Measurements from ENCODE around the gene NTHL1.

The NTHL1 gene

DNA sequence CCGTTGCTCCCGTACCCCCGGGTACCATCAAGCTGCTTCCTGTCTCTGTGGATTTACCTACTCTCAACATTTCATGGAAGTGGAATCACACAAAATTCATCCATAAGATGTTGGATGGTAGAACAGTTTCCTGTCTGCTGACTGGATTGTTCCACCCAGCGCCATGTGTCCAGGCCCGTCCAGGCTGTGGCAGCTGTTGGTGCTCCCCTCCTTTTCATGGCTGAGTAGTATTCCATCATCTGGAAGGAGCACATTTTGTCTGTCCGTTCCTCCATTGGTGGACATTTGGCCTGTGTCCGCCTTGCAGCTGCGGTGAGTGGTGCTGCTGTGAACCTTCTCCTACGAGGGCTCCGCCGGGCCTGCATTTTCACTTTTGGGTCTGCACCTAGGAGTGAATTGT is 18.5 kb upstream of the NTHL1 start:
- DNase-seq (ENCODE audit: low read depth in 1 of 2, low spot score in 1 of 2), result no peak

DNA sequence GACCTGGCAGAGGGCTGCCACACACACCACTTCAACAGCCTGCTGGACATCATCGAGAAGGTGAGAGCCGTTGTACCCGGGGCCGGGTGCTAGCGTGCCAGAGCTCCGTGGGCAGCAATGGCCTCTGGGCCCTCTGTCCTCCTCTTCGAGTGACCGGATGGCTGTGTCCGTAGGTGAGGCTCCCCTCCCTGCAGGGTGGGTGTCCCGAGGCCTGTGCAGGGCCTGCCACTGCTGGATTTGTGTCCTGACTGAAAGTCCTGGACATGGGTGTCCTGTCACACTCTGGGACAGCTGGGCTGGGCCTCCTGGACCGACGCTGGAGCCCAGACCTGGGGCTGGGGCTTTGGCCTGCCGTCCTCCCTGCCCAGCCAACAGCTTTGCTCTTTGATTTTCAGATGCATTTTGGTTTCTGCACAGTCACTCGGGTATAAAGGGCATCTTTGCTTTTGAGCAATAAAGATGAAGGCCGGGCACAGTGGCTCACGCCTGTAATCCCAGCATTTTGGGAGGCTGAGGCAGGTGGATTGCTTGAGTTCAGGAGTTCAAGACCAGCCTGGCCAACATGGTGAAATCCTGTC is 16.8 kb upstream of the NTHL1 start:
- no peak for DNase-seq (ENCODE audit: low read depth in 1 of 2, low spot score in 1 of 2)

DNA sequence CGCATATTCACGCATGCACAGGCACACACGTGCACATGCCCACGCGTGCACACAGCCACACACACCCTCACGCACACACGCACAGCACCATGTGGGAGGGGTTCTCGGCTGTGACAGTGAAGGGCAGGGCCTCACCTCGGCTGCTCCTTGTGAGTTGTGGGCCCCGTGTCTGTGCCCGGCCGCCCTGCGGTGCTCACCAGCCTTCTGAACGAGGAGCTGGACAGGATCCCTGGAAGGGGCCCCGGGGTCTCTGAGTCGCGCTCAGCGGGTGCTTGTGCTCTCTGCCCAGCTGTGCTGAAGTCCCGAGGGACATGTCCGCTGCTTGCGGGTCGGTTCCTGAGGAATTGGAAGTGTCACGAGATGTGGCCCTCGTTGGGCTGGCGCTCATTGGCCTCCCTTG is 16.2 kb upstream of the NTHL1 start:
- DNase-seq (ENCODE audit: low read depth in 1 of 2, low spot score in 1 of 2), result no peak

DNA sequence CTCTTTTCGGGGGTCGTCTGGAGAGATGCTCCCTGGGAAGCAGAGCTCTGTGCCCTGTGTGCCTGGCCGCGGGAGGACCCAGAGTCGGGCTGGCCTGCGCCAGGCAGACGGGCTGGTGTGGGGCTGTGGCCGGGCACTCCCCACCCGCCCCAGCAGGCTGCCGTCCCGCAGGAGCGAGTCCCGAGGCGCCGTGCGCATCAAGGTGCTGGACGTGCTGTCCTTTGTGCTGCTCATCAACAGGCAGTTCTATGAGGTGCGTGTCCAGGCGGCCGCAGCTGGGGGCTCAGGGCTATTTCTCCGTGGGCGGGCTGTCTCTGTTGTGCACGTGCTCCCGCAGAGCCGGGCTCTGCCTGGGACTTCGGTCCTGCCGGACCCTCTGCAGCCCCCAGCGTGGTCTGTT is 15.2 kb upstream of the NTHL1 start:
- DNase-seq (ENCODE audit: low read depth in 1 of 2, low spot score in 1 of 2), result no peak

DNA sequence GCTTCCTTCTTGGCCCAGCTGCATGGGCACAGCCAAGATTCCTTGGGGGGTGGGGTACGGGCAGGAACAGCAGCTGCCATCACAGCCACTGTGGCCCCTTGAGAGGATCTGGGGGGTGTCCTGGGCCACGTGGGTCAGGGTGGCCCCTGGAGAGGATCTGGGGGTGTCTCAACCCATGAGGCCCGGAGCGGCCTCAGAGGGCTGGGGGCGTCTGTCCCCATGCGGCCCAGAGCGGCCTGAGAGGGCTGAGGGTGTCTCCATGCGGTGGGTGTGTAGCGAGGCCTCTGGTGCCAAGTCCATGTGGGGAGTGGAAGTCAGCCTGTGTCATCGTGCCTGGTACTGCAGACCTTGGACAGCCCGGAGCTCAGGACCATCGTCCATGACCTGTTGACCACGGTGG is 13.9 kb upstream of the NTHL1 start:
- no peak for DNase-seq (ENCODE audit: low read depth in 1 of 2, low spot score in 1 of 2)

DNA sequence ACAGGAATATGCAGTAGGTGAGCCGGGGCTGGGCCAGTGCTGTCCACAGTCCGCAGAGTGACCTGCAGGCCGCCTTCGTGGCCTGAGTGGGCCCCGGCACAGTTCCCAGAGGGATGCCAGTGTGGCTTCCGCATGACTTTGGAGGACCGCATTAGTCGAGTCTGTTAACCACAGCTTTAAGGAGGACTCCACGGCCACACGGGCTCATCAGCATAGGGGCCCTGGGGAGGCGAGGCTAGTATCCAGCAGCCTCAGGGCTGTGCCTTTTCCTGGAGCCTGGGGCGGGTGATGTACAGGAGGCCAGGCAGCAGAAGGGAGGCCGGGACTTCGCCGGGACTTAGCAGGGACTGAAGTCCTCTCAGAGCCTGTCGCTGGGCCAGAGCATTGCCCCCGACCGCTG is 13.4 kb upstream of the NTHL1 start:
- no peak for DNase-seq (ENCODE audit: low read depth in 1 of 2, low spot score in 1 of 2)

DNA sequence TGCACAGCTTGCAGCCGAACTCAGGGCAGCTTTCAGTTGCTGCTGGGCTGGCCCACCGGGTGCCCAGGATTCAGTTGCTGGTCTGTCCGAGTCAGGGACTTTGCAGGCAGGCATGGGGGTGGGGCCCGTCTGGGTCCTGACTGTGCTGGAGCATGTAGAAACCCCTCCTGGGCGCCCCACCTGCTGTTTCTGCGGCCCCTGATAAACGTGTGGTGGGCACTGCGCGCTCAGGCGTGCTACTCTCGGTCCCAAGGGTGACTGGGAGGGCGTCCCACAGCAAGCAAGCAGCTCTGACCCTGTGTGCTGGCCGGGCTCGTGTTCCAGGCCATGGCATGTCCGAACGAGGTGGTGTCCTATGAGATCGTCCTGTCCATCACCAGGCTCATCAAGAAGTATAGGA is 12.7 kb upstream of the NTHL1 start:
- no peak for DNase-seq (ENCODE audit: low read depth in 1 of 2, low spot score in 1 of 2)

DNA sequence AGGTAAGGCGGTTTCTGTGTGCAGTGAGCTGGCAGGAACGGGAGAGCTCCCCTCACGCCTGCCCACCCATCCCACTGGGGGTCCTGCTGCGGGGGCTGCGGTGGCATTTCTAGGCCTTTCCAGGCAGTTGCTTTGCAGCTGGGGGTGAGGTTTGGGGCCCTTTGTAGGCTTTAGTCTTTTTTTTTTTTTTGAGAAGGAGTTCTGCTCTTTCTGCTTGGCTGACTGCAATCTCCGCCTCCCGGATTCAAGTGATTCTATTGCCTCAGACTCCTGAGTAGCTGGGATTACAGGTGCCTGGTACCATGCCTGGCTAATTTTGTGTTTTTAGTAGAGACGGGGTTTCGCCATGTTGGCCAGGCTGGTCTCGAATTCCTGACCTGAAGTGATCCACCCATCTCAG is 11.2 kb upstream of the NTHL1 start:
- no peak for DNase-seq (ENCODE audit: low read depth in 1 of 2, low spot score in 1 of 2)

DNA sequence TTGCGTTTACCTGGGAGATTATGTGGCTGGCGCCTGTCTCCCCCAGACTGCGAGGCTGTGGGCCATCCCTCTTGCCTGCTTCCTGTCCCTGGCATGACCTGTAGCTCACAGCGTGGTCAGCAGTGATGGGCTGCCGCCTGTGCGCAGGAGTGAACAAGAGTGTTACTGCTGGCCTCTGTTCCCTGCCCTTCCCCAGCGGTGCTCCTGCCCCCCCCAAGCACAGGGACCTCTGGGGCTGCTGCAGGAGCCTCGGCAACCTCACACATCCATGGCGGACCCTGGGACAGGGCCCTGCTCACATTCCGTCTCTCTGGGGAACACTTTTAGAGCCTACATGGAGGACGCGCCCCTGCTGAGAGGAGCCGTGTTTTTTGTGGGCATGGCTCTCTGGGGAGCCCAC is 10.8 kb upstream of the NTHL1 start:
- DNase-seq (ENCODE audit: low read depth in 1 of 2, low spot score in 1 of 2), result no peak

DNA sequence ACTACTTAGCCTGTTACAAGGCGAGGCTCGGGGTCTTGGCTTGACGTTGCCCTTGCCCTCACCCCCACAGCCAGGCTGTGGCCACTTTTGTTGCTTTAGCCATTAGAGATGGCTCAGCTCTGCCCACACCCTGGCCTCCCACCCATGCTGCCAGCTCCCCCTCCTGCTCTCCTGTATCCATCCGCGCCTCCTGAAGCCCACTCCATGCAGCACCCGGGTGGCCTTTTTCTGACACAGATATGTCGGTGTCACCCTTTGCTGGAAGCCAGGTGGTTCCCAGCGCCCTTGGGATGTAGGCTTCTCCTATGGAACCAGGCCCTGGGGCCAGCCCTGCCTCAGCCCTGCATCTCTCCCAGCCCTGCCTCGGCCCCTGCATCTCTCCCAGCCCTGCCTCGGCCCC is 9.8 kb upstream of the NTHL1 start:
- DNase-seq (ENCODE audit: low read depth in 1 of 2, low spot score in 1 of 2), result no peak

DNA sequence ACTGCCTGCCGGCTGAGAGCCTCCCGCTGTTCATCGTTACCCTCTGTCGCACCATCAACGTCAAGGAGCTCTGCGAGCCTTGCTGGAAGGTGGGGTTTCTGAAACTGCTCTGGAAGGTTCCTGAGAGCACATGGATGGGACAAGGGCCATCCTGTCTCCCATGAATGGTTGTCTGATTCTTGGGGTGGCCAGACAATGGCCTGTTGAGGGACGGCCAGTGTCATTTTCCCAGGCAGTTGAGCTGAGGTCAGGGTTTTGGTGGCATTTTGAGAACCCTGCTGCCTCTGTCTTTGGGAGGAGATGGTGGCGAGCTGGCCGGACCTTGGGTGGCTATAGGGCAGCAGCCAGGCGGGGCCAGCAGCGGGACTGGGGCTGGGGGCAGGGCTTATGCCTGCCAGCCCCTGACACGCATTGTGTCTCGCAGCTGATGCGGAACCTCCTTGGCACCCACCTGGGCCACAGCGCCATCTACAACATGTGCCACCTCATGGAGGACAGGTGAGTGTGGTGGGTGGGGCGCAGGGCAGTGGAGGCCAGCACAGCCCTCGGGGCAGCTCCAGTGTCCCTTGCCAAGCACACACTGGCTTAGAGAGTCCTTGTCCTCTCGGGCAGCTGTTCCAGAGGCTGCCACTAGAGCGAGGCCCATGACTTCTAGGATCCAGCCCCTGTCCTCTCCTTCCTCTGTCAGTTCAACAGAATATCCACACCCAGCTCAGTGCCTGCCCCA is 9.2 kb upstream of the NTHL1 start:
- no peak for DNase-seq (ENCODE audit: low read depth in 1 of 2, low spot score in 1 of 2)

DNA sequence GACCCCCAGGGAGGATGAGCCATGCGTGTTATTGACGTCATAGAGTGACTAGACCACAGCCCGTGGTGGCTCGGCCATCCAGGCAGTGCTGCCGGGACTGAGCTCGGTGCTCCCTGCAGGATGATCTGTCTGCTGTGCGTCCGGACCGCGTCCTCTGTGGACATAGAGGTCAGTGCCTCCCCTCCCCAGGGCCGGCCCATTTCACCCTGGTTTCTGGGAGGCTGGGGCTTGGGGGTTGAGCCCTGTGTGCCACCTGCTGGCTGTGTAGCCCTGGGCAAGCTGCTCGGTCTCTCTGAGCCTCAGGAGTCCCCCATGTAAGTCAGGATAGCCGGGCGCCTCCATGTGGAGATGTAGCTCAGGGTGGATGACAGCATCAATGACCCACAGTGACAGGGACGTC is 8.4 kb upstream of the NTHL1 start:
- DNase-seq (ENCODE audit: low read depth in 1 of 2, low spot score in 1 of 2), result no peak

DNA sequence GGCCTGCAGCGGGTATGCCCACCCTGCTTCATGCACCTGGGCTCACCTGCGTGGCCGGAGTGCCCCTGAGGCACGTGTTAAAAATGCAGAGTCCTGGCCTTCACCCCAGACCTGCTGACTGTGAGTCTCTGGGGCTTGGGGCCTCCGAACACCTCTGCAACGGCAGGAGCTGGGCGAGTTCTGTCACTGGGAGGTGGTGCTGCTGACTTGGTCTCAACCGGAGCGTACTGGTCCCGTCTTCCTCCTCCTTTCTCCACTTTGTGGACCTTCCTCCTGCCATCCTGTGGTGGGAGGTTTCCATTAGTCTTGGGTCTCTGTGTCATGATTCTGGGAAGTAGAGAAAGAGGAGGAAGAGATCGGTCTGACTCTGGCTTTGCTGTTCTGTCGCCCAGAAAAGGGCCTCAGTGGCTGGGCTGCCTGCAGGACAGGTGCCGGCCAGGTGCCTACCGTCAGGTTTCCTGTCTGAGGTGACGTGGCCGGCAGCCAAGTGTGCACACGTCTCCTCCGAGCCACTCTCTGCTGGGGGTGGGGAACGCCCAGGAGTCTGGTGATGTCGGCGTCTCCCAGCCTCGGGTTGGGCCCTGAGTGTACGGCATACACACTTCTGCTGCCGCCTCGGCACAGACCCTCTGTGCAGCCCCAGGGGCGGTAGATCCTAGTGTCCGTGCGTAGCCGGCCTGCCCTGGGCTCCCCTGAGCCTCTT is 7.1 kb upstream of the NTHL1 start:
- no peak for DNase-seq (ENCODE audit: low read depth in 1 of 2, low spot score in 1 of 2)

DNA sequence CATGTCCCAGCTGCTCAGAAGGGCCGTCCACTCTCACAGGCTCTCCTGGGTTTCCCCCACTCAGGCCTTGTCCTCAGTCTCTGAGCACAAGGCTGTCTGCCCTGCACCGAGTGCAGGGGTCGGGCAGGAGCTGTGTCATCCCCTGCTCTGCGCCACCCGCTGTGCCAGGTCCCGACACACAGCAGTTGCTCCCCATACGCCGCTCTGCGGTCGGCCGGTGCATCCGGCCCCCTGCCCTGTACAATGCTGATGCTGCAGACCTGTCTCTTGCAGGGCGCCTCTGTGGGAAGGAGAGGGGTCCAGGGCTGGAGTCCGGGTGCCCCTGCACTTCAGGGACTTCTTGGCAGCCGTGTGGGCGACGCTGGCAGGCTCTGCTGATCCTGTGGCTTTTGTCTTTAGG is 6.3 kb upstream of the NTHL1 start:
- no peak for DNase-seq (ENCODE audit: low read depth in 1 of 2, low spot score in 1 of 2)

DNA sequence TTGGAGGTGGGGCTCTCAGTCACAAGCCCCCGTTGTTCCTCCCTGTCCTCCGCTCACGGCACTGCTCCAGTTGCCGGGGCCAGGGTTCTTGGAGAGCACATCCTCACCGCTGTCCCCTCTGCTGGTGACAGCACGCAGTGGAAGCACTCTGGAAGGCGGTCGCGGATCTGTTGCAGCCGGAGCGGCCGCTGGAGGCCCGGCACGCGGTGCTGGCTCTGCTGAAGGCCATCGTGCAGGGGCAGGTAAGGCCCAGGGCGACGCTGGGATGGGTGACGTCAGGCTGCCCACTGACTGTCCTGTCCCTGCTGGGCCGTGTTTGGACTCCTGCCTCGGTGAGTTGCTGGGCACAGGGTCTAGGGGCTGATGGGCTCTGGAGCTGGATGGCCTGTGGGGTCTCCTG is 5.6 kb upstream of the NTHL1 start:
- no peak for DNase-seq (ENCODE audit: low read depth in 1 of 2, low spot score in 1 of 2)

DNA sequence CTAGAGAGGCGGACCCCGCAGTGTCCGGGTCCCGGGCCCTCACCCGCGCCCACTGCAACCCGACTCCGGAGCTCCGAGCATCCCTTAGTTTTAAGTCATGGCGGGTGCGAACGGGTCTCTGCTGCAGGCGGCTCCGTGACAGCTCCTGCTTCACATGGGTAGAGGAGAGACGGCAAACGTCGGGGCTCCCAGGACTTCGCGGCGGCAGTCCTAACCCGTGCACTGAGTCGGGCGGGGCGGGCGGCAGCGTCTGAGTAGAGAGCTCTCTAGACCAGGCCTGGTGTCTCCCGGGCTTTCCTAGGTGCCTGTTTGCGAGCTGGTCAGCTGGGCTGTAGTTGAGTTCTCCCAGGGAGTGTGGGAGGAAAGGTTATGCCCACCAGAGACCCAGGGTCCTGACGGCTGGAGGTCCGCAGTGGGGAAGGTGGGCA is 496 bp upstream of the NTHL1 start:
- no peak for DNase-seq (ENCODE audit: low read depth in 1 of 2, low spot score in 1 of 2)

DNA sequence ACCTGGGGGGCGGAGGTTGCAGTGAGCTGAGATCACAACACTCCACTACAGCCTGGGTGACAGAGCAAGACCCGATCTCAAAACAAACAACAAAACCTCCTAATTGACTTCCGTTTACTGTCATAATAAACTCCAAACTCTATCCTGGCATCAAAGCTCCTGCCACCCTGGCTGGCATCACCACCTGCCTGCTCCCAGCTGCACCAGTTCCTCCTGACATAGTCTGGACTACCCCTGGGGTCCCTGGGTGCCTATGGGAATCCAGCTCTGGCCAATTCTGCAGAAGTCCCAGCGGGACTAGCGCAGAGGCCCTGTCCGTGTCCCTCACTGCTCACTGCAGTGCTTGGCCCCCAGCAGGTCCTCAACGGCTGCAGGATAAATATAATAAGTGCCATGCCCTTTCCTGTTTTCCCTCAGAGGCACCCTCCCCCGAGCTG is 723 bp downstream of the NTHL1 start:
- no peak for DNase-seq (ENCODE audit: low read depth in 1 of 2, low spot score in 1 of 2)

DNA sequence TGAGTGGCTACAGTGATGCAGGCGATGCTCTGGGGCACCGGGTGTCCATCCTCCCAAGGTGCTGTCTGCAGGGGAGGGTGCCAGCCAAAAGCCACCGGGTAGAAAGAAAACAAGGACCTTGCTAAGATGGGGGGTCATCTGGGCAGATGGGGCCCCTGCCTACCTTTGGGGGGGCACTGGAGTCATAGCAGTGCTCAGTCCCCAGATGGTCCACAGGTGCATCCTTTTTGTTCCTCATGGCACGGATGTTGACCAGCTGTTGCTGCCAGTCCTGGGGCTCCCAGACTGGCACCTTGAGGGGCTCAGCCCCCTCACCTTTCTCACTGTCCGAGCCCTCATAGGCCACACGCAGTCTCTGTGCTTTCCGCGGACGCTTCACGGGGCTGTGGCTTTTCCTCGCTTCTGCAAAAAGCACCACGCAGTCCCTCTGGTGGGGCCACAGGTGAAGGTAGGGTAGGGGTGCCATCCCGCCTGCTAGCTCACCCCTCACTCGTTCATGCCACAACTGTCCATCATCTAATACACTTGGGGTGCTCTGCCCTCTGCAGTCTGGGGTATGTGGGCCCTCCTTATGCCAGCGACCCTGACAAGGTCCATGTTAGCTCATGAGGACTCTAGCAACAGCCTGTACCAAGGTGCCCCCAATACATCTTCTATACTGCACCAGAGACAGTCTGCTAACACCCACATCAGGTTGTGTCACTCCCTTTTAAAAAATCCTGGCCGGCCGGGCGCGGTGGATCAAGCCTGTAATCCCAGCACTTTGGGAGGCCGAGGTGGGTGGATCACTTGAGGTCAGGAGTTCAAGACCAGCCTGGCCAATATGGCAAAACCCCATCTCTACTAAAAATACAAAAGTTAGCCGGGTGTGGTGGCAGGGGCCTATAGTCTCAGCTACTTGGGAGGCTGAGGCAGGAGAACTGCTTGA is 1.4 kb downstream of the NTHL1 start:
- no peak for DNase-seq (ENCODE audit: low read depth in 1 of 2, low spot score in 1 of 2)

DNA sequence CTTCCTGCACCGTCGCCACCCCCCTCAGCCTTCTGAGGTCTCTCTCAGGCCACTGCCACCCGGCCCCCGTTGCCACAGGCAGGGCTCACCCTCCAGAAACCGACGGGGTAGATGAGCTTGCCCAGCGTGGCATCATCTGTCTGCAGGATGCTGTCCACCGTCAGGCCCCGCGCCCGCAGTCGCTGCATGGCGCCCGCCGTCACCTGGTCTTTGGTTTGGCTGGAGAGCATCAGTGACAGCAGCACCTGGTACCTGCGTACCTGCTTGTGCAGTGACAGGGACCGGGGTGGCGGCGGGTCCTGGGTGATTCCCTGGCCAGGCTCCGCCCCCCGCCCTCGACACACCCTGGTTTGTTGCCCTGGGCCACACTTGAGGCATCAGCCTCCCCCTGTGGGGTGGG is 3.1 kb downstream of the NTHL1 start:
- DNase-seq (ENCODE audit: low read depth in 1 of 2, low spot score in 1 of 2), result no peak

DNA sequence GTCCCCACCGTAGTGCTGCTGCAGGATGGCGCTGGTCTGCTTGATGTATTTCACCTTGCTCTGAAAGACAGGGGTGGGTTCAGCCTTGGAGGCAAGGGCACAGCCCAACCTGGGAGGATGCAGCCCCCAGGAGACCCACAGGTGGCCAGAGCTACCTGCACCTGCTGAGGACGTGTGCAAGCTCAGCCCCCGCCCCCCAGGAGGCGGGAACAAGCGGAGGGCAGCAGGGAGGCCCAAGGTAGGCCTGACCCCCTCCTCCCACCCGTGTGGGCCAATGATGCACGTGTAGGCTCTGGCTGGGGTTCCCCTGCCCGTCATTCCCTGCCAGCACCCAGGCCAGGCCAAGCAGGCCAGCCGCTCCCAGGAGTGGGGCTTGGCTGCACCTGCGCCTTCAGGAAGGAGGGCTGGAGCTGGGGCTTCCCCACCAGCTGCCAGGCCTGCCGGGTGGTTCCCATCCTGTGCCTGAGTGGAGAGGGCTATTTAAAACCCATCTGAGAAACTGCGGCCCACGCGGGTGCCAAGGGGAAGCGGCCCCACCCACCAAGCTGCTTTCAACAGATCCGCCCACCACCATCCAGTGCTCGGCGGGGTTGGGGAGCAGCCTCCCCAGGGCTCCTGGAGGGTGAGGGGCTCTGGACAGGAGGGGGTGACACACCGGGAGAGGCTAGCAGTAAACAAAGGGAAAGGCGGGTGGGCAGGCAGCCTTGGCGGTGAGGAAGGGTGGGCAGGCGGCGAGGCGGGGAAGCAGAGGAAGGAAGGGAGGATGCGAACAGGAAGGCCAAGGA is 3.8 kb downstream of the NTHL1 start:
- no peak for DNase-seq (ENCODE audit: low read depth in 1 of 2, low spot score in 1 of 2)
